RPMI8226 (cell line): ENCODE data around the gene SLC45A1.

Experiments
- DNase-seq: peaks from one replicate; pipeline ENCODE4 v3.0.0-alpha.2; 2015

Gene SLC45A1

DNA sequence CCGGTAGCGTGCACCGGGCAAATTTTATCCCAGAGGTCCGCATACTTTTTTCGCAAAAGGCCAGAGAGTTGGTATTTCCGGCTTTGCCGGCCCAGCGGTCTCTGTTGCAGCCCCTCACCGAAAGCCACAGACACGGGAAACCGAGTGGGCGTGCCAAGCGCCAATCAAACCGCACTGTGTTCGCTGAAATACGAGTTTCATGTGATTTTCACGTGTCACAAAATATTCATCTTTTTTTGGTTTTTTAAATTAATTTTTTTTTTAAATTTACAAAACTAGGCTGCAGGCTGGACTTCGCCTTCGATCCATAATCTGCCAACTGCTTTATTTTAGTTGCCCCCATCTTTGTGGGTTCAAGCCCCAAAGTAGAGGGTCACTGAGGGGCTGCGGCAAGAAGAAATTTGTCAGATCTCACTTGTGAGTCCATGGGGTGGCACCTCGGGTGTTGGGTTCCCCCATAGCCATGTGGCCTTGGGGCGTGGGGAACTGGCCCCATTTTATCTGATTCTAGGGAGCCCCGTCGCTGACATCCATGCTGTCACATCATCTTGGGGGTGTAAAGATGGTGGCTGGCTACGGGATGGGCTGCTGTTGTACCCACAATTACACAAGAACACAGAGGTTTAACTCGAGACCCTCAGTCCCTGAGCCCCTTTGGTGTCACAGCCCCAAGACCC lies 20.8 kb downstream of the SLC45A1 start:
- DNase-seq = no peak

DNA sequence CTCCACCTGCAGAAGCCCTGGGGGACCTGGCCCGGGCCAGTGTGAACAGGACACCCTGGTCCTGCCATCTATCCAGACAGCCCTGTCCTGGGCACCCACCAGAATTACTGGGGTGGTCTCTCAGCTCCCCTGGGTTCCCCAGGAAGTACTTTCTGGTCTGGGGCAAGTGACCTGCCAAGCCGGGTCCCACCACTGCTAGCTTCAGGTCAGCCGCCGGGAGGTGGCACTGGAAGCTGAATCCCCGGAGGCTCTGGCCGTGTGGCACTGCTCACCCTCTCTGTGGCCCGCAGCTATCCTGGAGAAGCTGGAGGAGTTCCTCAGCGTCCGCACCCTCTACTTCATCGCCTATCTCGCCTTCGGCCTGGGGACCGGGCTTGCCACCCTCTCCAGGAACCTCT lies 21.3 kb downstream of the SLC45A1 start:
- DNase-seq = no peak

DNA sequence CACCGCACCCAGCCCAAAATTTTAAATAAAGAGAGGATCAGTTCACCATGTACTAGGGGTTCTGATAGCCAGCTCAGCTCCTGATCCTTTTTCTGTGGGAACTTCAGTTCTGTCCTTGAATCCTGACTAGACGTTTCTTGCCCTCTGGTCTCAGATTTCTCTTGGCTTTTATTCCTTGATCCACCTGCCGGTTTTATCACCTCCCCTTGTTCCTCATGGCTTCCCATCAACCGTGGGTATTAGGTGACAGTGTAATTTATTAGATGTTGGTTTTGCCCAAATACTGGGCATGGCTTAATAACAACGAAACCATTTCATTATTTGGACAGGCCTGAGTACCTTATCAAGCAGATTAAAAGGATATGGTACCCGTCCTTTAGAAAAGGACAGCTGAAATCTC lies 22.5 kb downstream of the SLC45A1 start:
- no peak for DNase-seq

DNA sequence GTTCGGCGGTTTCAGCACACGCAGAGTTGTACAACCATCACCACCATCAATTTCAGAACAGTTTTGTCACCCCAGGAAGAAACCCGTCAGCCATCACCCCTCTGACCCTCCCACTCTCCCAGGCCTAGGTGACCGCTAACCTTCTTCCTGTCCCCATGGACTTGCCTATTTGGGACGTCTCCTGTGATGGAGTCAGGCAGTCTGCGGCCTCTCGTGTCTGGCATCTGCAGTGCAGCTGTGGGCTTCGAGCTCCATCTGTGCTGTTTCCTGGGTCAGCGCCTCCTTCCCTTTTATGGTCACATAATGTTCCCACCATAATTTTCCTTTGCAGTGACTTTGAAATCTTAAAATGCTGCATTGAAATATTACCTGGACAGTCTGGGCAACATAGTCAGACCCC lies 24.4 kb downstream of the SLC45A1 start:
- peak; percentile 27 for DNase-seq

DNA sequence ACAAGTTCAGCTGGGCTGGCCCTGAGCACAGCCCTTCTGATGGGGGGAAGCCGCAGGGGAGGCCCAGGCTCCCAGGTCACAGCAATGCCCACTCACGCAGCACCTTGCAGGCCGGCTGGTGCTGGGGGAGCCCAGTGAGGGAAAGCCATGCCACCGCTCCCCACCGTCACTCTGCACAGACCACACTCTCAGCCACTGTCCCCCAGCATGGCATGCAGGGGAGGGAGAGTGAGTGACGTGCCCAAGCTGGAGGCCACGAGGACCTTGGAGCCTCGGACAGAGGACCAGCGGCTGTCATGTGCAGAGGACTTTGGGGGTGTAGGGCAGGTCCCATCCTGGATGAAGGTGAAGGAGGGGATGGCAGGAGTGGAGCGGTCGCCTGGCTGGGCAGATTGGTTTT lies 25.1 kb downstream of the SLC45A1 start:
- DNase-seq = no peak

DNA sequence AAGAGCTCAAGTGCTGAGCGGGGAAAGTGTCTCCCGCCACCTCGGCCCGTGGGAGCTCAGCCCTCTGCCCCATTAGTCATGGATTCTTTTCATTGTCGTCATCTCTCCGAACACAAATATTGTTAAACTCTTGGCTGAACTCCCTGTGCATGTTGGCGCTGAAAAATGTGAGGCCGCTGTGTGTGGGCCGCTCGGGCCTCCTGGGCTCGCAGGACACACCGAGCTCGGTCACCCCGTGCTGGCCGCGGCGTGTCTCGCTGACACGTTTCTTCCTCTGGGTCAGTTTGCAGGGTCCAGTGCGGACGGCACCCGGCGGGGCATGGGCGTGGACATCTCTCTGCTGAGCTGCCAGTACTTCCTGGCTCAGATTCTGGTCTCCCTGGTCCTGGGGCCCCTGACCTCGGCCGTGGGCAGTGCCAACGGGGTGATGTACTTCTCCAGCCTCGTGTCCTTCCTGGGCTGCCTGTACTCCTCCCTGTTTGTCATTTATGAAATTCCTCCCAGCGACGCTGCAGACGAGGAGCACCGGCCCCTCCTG lies 25.6 kb downstream of the SLC45A1 start:
- no peak for DNase-seq

DNA sequence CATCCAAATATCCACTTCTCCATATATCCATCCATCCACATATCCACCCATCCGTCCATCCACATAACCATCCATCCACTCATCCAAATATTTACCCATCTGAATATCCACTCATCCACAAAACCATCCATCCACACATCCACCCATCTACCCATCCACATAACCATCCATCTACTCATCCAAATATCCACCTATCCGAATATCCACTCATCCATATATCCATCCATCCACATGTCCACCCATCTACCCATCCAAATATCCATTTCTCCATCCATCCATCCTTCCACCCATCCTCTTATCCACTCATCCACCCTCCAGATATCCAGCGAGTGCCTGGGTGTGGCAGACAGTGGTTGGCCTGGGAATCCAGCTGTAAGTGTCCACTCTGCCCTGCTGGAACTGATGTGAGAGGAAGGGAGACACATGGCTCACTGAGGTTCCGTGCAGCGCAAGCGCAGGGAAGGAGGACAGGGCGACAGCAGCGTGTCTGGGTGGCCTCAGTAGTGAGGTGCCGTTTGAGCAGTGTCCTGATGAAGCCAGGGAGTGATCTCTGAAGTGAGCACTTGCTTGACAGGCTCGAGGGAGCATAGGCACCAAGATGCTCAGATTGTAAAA lies 27.1 kb downstream of the SLC45A1 start:
- no peak for DNase-seq

GRCh38 chr1:8345621-8346415 lies 27.9 kb downstream of the SLC45A1 start:
- DNase-seq = no peak

DNA sequence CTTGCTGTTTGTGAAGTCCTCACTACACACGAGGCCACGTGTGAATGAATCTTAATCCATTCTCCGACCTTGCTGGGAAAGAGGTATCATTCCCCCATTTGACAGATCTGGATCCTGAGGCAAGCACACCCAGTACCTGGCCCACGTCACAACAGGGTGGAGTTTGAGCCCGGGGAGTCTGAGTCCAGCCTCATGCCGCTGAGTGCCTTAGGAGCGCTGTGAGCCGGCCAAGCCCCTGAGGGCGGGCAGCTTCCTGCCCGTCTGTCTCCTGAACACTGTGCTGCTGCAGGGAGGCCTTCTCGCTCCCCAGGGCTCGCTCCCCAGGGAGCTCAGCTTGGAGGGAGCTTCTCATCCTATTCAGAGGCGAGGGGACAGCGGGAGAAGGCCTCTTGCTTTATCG lies 29.7 kb downstream of the SLC45A1 start:
- DNase-seq = no peak

DNA sequence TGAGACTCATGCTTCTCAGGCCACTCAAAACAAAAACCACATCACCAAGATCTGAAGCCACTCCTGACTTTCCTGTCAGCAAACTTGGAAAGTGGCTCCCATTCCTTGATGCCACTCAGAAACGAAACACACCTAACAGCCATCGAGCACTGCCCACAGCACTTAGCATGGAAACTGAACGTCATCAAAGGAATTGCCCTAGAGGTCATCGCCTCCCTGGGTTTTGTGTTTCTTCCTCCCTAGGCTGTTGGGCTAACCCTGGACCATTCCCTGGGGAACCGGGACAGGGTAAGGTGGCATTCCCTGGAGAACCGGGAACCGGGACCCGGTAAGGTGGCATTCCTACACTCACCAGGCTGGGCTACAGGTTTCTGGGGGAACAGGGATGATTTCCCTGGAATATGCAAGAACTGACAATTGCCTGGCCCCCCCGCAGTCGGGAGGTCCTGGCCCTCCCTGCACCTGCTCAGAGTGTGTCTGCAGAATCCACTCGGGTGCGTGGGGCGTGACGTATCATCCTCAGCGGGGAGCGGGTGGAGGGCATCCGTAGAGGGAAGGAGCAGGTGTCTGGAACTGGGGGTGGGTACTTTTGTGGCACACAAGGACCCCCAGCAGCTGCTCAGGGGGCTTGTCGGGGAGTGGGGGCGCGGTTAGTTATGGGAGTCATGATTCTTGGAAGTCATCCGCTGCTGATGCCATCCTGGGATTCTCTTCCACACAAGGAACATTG lies 30.3 kb downstream of the SLC45A1 start:
- no peak for DNase-seq

DNA sequence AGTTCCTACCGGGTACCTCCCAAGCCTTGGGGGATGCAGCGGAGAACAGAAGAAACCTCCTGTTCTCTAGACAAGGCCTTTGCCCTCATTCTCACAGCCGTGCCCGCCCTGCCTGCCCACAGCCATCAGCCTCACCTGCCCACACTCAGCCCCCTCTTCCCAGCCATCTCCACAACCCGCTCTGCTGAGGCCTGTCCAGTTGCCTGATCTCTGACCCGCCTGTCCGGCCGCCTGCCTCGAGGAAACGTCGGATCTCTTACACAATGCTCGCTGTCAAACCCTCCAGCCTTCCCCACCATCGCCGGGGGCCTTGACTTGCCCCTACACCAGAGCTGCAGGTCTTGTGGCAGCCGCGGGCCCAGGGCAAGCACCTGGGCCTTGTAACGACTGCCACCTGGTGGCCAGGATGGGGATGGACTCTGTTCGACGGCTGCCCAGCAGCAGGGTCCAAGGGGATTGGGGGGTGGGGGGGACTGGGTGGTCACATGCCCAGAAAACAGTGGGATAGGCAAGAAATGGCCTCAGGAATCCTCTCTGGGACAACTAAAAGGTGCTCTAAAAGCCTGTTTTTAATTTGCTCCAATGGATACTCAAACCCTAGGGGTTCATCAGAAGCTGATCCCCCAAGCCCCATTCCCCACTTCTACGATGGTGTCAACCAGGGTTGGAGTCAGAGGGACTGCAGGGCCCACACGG lies 31.0 kb downstream of the SLC45A1 start:
- peak; percentile 78 for DNase-seq

DNA sequence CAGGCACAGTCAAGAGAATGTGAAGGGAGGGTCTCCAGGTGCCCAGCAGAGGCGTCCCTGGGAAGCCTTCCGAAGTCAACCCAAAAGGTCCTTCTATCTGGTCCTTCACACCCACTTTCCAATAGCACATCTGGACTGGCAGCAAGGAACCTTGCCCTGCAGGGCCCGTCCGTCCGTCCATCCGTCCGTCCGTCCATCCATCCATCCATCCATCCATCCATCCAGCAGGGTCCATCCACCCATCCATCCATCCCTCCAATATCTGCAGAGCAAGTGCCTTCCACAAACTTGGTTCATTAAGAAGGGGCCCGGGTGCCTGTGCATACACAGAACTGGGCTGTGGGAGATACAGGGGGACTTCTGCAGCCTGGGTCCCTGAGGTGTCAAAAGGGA lies 31.6 kb downstream of the SLC45A1 start:
- no peak for DNase-seq

GRCh38 chr1:8349961-8350360 lies 32.0 kb downstream of the SLC45A1 start:
- no peak for DNase-seq

DNA sequence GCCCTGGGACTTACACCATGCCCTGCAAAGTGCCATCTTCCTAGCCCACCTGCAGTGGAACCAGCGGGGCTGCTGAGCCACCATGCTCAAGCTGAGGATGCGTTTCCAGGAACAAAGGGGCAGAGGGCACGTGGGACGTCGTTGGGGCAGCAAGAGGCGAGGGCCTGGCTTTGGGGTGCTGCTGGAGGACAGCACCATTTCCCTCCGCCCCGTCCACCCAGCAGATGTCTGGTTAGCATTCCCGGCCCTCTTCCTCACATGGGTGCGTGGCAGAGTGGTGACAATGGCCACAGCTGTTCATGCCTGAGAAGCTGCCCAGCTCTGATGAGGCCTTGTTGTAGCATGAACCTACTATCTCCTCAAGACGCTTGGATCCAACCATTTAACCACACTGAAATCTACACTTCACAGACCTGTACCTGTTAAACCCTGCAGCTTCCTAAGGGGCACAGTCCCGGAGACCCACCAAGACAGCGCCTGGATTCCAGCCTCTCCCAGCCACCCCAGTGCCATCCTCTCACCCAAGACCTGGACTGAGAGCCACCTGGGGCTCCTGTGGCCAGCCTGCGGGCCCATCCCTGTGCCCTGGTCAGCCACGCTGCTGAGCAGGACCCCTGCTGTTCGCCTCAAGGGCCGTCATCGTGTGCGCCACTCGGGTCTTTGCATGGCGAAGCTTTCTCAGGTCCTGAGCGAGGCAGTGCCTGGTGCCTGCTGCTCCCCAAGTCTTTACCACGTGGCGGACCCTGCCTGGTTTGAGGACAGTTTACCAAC lies 33.2 kb downstream of the SLC45A1 start:
- DNase-seq = no peak

GRCh38 chr1:8351693-8352470 lies 34.0 kb downstream of the SLC45A1 start:
- peak; percentile 36 for DNase-seq

- DNase-seq = no peak
These were observed 34.5 kb downstream of the SLC45A1 start for GRCh38 chr1:8352471-8352845.

GRCh38 chr1:8352886-8353785 lies 35.2 kb downstream of the SLC45A1 start:
- DNase-seq = no peak

DNA sequence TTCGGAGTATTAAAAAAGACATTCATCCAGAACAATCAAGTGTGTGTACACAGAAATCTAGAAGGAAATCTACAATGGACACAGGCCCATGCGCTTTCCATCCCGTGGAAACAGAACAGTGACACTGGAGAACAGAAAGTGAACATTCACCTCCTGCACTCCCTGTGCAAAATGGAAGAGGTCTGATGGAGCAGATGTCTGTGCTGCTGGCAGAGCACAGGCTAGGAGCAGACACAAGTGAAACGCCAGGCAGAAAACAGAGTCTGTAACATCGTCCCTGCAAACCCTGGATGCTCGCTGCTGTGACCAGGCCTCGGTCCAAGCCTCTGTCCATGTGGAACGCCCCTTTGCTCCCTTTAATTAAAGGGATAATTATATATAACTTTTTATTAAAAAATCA lies 36.1 kb downstream of the SLC45A1 start:
- no peak for DNase-seq

GRCh38 chr1:8355439-8356255 lies 37.7 kb downstream of the SLC45A1 start:
- DNase-seq = no peak
